ENCODE measurements around the gene MDH2. TPM values are rescaled to one million over a fixed set of nuclear protein-coding genes. Genes with fewer than 3 reads are reported as not detected.

MDH2 gene, protein sequence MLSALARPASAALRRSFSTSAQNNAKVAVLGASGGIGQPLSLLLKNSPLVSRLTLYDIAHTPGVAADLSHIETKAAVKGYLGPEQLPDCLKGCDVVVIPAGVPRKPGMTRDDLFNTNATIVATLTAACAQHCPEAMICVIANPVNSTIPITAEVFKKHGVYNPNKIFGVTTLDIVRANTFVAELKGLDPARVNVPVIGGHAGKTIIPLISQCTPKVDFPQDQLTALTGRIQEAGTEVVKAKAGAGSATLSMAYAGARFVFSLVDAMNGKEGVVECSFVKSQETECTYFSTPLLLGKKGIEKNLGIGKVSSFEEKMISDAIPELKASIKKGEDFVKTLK
- 39.4 TPM for total RNA-seq

DNA sequence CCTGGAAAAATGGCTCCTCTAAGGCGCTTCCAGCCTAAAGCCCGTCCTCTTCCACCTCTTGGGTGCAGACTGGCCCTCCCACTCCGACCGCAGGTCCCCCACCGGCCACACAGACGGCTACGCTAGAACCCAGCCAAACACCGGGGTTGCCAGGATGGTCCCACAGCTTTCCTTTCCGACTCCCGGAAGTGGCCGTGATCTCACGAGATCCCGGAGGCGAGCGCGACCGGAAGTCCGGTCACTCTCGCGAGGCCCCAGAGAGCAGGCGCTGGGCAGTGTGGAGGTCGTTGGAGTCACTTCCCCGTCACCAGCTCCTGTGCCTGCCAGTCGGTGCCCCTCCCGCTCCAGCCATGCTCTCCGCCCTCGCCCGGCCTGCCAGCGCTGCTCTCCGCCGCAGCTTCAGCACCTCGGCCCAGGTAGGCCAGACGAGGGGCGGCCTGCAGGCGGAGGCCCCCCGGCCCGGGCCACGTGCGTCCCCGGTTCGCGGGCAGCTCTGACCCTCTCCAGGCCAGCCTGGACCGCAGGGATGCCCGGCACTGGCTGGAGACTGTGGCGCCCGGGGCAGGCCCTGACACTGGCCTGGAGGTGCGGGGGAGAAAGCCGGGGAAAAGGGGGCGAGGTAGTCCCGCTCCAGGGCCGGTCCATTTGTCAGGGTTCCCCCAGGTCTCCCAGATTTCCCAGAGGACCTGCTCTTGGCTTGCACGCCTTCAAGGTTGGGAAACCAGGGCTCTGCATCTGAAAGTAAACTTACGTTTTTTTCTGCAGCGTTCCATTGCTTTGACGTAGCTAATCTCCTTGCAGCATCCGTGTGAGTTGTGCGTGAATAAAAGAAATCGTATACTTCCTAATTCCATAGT is at the start of gene MDH2, which contains the start of gene STYXL1:
TSS of gene MDH2 (plus strand) at position 296 of the 857 bp plus-strand sequence. CDS start at position 351, 55 bp downstream.
TSS of gene STYXL1 (minus strand) at position 190 of the 857 bp plus-strand sequence. CDS start 17,477 bp downstream, outside the sequence.

Other genes with a start within 250 kb of the MDH2 start
- gene CCL24, start 234.3 kb upstream of the MDH2 start, total RNA-seq: not detected
- 38.6 TPM for gene RHBDD2, start 169.1 kb upstream of the MDH2 start, total RNA-seq
- gene POR, start 133.0 kb upstream of the MDH2 start, total RNA-seq: 55.1 TPM
- gene TMEM120A, start 53.5 kb upstream of the MDH2 start, total RNA-seq: 28.3 TPM
- 35.0 TPM for gene STYXL1, start 106 bp upstream of the MDH2 start, total RNA-seq
- gene SRRM3, start 153.8 kb downstream of the MDH2 start, total RNA-seq: 20.2 TPM